HG03521 (cell line): Measurements from ENCODE around the gene MACROD2.

Source experiments
- ATAC-seq: cut with Tn5 transposase; IDR thresholded peaks from one replicate; pipeline ENCODE4 v1.9.1; 2021; ENCODE audit warnings: mild to moderate bottlenecking, moderate library complexity; ENCODE audit not compliant: unreplicated experiment

MACROD2 gene

DNA sequence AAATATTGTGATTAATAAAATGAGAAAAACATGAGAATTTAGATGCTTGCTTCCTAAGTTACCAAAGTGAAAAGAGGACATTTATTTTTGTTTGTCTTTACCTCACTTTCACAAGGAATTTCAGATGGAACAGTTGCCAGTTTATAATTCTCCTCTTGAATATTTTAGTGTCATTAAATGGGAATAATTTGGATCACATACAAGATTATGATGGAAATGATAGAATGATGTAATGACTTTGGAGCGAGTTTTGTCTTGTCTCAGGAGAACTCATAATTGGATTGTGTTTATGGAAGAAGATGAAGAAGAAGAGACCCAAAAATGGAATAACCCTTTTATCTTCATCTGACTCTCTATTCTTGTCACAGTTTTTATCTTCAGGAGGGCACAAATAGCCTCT lies 515.0 kb downstream of the MACROD2 start:
- ATAC-seq, result no peak

DNA sequence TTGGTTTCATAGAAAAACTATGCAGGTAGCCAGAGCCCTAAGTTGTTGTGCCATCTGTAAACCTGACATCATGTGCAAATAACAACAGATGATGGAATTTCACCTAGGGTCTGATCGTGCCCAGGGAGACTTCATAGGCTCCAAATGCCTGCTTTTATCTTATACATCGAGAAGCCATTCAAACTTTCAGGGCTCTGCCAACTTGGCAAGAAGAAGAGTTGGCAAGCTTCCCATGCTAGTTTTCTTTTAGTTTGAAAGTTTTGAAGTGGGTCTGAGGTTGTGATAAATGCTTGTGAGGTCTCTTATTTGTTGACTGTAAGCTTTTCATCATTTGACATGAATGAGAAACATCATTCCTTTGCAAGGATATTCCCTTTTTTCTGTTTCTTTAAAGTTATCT lies 517.5 kb downstream of the MACROD2 start:
- ATAC-seq, result no peak

DNA sequence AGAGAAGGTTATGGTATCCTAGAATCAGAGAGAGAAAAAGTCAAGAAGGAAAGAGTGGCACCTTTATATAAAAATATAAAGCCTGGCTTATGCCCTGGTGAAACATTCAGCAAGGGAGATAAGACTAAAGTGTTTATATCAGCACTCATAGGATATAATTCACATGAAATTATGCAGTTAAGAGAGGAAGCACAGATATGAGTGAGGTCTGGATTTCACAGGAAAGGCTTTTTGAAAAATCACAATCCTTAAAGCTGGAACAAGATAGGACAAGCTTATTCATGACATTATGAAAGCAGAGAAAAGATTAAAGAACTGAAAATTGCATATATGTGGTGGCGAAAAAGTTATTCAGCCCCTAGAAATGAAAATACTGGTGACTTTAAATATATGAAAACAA lies 523.3 kb downstream of the MACROD2 start:
- no peak for ATAC-seq

DNA sequence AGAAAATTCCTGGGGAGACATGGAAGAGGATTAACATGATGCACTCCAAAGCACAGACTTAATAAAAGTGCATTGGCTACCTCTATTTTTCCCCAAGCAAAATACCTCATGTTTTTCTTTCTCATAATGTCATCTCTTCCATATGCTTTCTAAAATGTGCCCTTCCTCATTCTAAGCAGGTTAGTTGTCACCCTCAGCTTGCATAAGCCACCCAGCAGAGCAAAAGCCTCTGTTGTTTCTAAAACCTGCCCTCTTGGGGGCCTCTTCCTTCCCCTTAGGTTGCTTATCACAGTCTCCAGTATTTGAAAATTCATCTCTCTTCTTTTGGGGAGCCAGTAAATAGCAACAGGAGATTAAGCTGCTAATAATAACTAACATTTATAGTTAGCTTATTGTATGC lies 525.7 kb downstream of the MACROD2 start:
- ATAC-seq, result no peak

DNA sequence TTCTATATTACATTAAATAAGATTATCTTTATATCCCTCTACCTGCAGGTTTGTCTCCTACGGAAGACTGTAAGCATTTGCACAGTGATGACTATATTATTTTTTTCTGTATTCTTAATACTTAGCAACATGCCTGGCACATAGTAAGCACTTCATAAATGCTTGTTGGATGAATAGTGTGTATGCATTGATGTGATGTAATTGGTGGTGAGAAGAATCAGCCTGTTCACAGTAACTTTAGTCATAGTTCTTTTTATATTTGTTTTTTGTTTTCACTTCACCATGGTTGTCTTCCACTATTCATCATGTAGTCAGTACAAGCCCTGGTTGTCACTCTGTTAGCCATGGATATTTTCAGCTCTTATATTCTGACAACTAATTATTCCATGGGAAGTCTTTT lies 526.1 kb downstream of the MACROD2 start:
- no peak for ATAC-seq

DNA sequence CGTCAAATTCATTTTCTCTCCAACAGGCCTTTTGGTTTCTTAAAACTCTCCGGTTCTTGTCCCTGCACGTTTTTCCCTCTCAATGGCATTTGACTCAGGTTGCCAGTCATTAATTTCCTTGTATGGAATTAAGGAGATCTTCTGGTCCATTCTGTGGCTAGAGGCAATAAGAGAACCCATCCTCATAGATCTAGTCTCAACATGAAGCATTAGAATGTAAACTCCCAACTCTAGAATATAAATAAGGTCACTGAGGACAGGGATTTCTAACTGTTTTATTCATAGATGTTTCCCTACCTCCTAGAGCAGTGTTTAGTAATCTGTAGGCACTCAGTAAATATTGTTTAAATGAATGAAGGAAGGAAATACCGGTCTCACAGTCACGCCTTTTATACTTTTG lies 527.3 kb downstream of the MACROD2 start:
- ATAC-seq, result no peak

DNA sequence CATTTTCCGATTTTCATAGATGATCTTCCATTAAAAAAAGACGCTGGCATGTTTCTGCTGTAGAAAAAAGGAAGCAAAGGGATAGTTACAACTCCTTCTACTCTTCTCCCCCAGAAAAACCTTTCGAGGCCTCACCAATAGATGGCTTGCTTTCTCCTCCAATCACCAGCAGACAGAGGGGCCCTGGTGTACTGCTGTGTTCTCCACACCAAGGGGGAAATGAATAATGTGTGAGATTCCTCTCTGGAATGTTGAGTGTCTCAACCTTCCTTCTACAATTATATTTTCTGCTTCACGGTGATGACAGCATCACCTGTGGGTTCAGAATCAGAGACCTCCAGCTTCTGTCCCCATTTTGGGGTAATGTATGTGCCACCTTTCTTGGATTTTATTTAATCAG lies 527.8 kb downstream of the MACROD2 start:
- no peak for ATAC-seq

DNA sequence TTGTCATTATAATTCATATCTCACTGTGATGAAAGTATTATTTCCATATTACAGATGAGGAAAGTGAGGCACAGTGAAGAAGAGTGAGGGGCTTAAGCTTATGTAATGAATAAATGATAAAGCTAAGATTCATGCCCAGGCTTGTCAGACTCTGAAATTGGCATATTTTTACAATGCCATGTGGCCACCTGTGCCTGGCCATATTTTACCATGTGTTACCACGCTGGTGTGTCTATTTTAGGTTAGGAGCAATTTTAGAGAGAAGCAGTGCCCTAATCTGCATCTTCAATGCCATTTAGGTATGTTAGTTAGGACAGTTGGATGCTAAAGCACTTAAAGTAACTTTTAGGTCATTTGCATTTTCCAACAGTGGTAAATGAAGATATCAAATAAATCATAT lies 530.1 kb downstream of the MACROD2 start:
- no peak for ATAC-seq

DNA sequence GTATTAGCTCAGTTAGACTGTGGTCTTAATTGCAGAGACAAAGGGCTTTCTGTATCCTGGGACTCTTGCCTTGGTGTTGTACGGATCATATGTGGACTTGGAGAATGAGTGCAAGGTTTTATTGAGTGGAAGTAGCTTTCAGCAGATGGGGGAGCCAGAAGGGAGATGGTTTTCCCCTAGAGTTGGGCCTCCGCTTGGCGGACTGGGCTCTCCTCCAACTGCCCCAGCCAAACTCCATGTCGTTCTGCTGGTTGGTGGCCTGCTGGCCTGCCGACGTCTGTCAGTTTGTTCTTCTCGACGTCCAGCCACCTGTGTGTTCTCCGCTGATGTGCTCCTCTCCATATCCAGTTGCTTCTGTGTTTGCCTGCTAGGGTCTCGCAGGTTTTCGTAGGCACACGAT lies 531.6 kb downstream of the MACROD2 start:
- ATAC-seq, result no peak

DNA sequence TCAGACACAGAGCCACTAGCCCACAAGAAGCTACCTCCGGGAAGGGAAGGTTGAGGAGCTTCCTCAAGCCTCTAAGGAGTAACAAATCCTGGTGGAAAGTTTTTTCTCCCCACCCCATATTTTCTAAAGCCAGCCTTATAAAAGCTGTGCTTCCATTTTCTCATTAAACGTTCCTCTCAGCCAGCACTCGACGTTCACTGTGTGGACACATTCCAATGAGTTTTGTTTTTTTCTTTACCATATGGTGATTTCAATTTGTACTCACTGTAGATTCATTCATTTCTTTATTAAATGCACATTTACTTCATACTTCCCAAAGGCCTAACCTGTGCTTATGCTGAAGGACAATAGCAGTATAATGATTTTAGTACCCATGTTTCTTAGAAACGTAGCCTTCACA lies 536.5 kb downstream of the MACROD2 start:
- no peak for ATAC-seq

DNA sequence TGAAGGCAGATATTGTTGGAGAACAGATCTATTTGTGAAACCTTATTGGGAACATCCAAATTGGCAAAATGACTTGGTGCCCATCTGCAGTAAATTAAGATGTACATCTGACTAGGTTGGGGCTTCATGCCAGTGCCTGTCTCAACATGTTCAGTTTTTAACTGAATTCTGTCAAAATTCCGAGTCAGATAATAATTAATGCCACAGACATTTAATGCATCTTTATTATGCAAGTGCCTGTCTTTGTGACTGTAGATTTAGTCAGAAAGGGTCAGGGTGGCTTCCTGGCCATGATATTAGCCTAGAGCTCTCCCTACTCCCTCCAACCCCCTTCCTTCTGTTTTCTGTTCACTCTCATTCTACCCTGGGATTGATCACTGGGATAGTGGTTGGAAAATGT lies 541.4 kb downstream of the MACROD2 start:
- no peak for ATAC-seq

DNA sequence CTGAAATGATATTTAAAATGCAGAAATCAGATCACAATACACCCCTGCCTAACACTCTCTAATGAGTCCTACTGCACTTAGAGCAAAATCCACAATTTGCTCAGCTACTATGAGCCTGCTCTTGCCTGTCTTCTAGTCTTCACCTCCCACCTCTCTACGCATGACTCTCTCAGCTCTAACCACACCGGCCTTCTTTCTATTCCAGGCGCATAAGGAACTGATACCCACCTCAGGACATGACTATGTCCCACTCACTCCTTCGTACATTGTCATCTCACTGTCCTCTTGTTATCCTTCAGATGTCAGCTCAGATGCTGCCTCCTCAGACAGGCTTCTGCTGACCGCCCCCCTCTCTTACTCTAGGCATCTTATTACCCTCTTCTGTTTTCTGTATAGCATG lies 543.1 kb downstream of the MACROD2 start:
- ATAC-seq, result peak; percentile 93

DNA sequence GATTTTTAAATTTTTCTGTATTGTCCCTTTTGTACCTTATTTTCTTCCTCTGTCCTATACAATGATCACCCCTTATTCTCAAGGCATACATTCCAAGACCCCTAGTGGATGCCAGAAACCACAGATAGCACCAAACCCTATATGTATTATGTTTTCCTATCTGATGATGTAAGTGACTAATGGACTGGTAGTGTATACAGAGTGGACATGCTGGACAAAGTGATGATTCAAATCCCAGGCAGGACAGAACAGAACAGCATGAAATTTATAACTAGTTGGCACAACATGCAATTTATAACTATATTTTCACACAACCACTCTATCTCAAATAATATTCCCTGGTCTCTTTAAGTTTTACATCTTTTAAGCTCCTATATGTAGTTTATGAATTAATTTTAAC lies 547.7 kb downstream of the MACROD2 start:
- no peak for ATAC-seq

DNA sequence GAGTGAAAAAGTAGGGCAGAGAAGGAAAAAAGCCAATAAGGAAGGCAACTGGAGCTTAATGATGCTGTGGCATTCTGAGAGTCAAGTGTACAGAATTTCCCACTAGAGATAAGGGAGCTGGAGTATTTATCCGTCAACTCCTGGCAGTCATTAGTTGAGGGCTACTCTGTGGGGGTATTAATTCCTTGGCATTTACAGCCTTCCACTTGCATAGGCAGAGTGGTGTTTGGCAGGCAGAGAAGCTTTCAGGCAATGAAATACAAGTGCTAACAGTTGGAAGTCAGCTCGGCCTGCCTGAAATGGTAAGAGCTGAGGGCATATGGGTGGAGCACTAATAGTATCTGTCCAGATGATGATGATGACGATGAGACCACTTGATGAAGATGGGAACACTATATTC lies 549.4 kb downstream of the MACROD2 start:
- ATAC-seq, result no peak

DNA sequence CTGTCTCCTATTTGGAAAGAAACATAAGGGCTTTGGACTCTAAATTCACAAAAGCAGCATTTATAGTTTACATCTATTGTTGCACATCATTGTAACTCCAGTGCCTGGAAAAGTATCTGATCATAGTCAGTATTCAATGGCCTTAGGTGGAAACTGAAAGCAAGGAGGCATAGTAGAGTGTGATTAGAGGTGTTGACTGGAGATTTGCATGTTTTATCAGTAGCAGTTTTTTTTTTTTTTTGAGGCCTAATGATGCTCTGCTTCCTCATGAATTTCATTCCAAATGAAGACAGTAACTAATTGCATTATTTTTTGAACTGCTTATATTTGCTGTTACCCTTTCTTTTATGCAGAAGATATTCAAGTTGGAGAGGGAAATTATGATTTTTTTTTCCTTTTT lies 555.3 kb downstream of the MACROD2 start:
- ATAC-seq, result no peak

DNA sequence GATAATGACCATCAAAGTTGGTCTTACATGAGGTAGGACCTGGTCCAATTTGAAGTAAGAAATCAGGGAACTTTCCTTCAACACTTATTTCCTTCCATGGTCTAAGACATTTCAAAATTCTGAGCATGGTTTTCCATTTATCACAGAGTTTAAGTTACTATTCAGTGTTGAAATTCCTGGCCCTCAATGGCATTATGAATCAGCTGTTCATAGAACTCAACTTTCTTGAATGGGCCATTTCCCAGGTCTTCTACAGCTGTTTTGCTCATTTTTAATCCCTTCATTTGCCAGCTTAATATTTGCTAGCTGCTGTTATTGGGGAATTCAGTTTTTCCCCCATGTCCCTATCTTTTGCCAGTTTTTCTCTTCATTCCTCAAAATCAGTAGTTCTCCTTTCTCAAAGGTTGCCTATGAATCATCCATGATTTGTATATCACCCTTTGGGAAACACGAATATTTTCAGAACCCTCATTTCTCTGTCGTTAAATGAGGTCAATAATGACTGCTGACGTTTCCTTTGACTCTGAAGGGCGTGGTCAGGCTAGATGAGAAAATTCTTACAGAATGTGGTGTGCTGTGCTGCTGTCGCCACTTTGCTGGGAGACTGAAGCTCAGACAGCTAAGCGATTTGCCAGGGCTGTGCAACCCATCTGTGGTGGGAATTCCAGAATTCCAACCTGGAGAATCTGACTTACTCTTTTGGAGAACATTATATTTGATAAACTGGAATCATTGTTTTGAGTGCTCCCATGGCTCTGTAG lies 558.6 kb downstream of the MACROD2 start:
- ATAC-seq, result no peak

DNA sequence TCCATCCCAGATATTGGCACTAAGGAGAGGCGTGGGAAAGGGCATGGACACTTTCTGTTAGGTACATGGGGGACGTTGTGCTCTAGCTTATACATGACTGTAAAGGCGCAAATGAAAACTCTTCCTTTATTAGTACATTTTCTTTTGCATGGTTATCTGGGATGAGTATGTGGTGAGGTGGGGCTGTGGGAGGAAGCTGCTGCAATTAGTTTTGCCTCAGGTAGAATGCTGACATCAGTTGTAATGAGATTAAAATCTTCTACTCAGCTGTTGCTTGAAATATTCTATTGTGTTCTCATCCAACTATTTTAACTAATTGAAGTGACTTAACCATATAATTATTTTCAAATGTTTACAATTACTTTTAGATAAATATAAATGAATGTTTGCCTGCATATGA lies 560.4 kb downstream of the MACROD2 start:
- ATAC-seq, result no peak

DNA sequence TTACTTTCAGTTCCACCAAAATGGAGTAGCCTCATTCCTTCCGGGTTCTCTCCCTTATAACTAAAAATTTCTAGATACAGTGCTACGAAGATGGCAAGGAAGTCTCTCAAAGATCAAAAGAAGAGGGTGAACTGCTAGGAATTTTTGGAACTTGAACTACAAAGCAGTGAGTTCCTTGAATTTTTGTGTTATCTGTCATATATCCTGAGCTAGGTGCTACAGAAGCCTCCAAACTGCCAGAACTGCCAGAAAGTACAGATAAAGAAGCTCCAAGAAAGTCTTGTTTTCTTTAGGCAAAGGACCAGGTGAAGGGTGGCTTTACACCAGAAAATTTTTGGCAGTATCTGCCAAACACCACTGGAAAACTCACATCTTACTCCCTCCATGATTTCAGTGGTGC lies 560.9 kb downstream of the MACROD2 start:
- no peak for ATAC-seq

DNA sequence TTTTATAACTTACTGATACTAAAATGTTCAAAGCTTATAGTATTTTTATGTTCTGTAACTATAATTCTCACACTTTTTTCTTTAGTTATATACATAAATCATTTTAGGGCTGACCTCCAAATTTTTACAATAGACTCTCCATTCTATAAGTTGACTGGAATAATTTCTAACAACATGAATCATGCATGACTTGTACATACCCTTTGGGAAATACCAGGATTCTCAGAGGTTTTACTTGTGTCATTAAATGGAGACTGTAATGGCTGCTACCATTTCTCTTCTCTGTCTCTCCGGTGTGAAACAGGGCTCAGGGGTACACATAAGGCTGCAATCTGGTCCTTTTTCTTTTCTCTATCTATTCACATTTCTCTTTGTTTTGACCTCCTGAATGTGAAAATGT lies 564.3 kb downstream of the MACROD2 start:
- ATAC-seq, result no peak

DNA sequence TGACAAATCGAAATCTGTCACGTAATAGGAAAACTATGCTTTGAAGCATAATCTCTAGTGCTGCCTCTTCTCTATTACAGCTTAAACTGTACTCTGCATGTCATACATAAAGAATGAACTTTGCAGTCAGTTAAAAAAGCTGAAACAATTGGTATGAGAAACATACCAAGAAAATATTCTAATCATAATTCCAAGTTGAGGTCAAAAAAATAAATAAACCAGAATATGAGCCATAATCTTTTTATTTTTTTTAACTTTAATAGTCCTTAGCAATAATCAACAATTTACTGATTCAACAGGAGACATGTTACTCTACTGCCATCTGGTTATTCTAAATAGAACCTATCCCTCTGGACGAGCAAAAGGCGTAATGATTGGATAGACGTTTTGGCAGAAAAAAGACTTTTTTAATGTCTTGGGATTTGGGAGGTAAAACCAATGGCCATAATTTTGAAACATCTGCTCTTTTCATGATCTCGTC lies 566.5 kb downstream of the MACROD2 start:
- ATAC-seq, result no peak

DNA sequence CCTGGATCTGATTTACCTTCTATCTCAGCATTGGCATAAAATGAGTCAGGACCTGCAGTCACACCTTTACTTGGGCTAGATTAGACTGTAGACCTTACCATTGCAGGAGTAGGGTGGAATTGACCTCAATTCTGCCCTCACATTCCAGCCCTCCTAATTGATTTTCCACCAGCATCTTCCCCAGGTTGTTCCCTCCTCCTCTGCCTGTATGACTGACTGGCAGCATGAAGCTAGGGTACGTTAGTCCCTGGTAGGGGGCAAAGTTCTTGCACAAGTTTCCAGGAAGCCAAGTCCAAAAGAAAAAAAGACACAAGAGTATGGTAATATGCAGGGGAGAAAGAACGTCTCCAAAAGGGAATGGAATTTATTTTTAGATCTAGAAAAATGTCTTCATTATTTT lies 567.7 kb downstream of the MACROD2 start:
- ATAC-seq, result no peak

DNA sequence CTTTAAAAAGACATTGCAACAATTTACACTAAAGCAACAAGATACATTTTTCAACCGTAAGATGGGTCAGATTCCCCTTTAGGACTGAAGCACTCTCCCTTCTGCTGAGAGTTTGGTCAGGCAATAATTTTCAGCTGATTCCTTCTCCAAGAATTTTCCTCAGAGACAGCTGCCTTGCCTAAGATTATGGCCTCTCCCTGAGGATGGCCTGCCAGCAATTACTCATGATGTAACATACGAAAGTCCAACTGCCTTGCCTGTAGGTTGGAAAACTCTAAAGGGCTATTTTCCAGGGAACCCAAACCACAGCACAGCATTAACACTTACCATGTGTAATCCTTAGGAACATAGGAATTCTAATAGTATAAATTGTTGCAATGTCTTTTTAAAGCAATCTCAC lies 571.2 kb downstream of the MACROD2 start:
- no peak for ATAC-seq

DNA sequence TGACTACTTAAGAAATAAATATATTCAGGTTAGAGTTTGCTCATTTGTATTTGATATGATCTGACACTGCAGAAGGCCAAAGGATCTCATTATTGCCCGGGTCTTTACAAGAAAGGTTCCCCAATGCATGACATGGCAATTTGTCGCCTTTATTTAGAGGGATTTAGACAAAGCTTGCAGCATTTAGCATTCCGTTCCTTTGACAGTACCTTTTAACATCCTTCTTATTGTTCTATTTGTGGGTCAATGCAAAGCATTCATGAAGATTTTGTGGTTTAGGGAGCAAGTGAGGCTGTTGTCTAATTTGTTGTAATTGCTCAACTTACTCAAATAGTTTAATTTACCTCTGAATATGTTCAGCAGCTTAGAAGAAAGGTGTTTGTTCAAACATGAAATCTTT lies 572.9 kb downstream of the MACROD2 start:
- no peak for ATAC-seq
